ENCODE results near the gene DNAJC10. TPM values are rescaled to one million over a fixed set of nuclear protein-coding genes. Genes with fewer than 3 reads are reported as not detected.

Gene DNAJC10
- total RNA-seq, 2 experiments from 2014 or later, result 40.7 to 42.2 TPM

DNA sequence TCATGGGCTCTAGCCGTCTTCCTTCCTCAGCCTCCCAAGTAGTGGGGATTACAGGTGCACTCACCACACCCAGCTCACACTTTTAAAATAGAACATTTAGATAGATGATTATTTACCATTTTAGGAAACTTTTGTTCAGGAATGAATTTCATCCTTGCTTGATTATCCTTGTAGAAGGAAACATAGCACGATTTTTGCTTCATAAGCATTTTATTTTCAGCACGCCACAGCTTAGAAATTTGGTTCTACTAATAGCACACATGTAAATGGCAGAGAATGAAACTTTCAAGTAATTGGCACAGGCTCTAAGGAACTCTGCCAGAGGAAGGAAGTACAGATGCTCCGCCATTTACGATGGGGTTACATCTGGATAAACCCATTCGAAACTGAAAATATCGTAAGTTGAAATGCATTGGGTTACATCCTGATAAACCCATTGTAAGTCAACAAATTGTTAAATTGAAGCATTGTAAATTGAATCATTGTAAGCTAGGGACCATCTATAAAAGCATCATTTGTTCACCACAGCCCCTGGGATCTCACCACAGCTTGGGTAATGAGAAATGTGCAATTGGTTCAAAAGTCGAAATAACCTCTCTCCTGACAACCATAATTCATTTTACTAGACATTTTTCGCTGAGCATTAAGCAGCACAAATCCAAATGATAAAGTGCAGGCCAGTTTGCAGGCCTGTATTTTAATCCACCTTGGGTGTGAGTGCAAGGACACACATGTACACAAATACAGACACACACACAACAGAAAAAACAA is 117.2 kb downstream of the DNAJC10 start:
- H3K27ac Mint-ChIP-seq, result no peak overlapping the region
- DNase-seq, result no peak
- intact Hi-C loops (cut with micrococcal nuclease), result no loop called here
- H3K4me1 Mint-ChIP-seq (ENCODE audit: low read depth), result no peaks in the 10 kb centered on the region
- H3K9me3 Mint-ChIP-seq, result no peaks in the 10 kb centered on the region
- H3K4me3 Mint-ChIP-seq, result no peak overlapping the region
- no peaks in the 10 kb centered on the region for H3K36me3 Mint-ChIP-seq (ENCODE audit: low read depth)
- CTCF ChIA-PET, result interaction anchor here (1.1 kb wide), 1 partner anchor 9 kb away, joined by 3 read pairs; no protein-coding TSS in a partner anchor
- peaks cover 9% of the 10 kb centered on the region for H3K27me3 Mint-ChIP-seq
- no peak for ATAC-seq
- TF ChIP-seq, protein P1, sequence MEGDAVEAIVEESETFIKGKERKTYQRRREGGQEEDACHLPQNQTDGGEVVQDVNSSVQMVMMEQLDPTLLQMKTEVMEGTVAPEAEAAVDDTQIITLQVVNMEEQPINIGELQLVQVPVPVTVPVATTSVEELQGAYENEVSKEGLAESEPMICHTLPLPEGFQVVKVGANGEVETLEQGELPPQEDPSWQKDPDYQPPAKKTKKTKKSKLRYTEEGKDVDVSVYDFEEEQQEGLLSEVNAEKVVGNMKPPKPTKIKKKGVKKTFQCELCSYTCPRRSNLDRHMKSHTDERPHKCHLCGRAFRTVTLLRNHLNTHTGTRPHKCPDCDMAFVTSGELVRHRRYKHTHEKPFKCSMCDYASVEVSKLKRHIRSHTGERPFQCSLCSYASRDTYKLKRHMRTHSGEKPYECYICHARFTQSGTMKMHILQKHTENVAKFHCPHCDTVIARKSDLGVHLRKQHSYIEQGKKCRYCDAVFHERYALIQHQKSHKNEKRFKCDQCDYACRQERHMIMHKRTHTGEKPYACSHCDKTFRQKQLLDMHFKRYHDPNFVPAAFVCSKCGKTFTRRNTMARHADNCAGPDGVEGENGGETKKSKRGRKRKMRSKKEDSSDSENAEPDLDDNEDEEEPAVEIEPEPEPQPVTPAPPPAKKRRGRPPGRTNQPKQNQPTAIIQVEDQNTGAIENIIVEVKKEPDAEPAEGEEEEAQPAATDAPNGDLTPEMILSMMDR (IDR thresholded peaks at IDR 0.05), result no peak
- POLR2A ChIA-PET, result no interaction called here

DNA sequence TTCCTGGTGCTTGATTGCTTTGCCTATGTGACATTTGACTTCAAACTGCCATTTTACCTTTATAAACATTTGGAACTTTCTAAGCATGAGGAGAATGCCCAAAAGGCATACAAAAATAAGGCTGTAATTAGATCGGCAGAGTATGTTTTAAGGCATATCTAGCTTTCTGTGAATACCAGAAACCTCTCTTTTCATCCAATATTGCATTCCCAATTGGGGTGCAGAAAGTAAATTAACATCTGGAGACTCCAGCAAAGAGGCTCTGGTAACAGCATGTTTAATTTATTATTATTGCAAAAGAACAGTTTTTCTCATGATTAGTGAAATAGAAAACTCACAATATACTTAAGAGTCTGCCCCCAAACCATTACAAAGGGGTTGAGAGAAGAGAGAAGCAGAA is 118.2 kb downstream of the DNAJC10 start:
- no peaks in the 10 kb centered on the region for H3K9me3 Mint-ChIP-seq
- peaks cover 13% of the 10 kb centered on the region for H3K27me3 Mint-ChIP-seq
- H3K27ac Mint-ChIP-seq, result no peak overlapping the region
- H3K4me1 Mint-ChIP-seq (ENCODE audit: low read depth), result no peaks in the 10 kb centered on the region
- no peak for DNase-seq
- no peak for ATAC-seq
- no peaks in the 10 kb centered on the region for H3K36me3 Mint-ChIP-seq (ENCODE audit: low read depth)
- intact Hi-C loops (cut with micrococcal nuclease), result no loop called here
- ChIA-PET POLR2A (no interaction called here), CTCF (no interaction called here)
- TF ChIP-seq, protein P1 (IDR thresholded peaks at IDR 0.05), result no peak
- no peak overlapping the region for H3K4me3 Mint-ChIP-seq

DNA sequence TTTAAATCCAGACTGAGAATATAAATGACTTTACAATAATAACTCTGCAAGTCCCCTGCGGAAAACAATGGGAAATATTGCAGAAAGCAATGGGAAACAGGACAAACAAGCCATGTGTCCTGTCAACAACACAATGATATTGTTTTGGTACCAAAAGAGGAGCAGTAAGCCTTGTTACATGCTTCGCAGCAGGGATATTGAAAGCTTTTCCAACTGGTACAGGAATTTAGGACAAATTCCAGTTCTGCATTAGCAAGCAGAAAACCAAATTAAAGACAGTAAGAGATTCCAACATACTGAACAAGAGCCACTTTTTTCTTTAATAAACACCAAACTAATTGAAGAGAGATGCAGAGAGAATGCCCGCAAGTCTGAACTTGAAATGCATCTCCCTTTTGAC is 120.4 kb downstream of the DNAJC10 start:
- H3K27me3 Mint-ChIP-seq, result peaks cover 18% of the 10 kb centered on the region
- ChIA-PET POLR2A (no interaction called here), CTCF (no interaction called here)
- H3K4me1 Mint-ChIP-seq (ENCODE audit: low read depth), result no peaks in the 10 kb centered on the region
- H3K36me3 Mint-ChIP-seq (ENCODE audit: low read depth), result no peaks in the 10 kb centered on the region
- ATAC-seq, result no peak
- no peaks in the 10 kb centered on the region for H3K9me3 Mint-ChIP-seq
- no peak overlapping the region for H3K27ac Mint-ChIP-seq
- H3K4me3 Mint-ChIP-seq, result no peak overlapping the region
- no peak for DNase-seq
- intact Hi-C loops (cut with micrococcal nuclease), result no loop called here
- TF ChIP-seq, protein P1 (IDR thresholded peaks at IDR 0.05), result no peak

Other genes with a start within 250 kb of the DNAJC10 start
- gene FRZB, start 150.4 kb downstream of the DNAJC10 start, total RNA-seq, result not detected